ENCODE measurements around the gene GP9. TPM values are rescaled to one million over a fixed set of nuclear protein-coding genes. Genes with fewer than 3 reads are reported as not detected.
A peak's percentile ranks its signal among the peaks of the same experiment; 100 is the strongest.

Gene GP9
- total RNA-seq, 4 donors from 2014 or later, result not detected

- Histone ChIP-seq H3K27ac (no peak overlapping the region), H3K4me3 (no peak overlapping the region), H3K9me3 (no peaks in the 10 kb centered on the region), H3K4me1 (peaks cover 20% of the 10 kb centered on the region), H3K36me3 (no peaks in the 10 kb centered on the region), H3K27me3 (no peaks in the 10 kb centered on the region)
- WGBS, result 100% methylated on average over 2 of the region's 4 CpGs
- peak in 1 of 2 donors; percentile 34 for DNase-seq (ENCODE audit: low spot score in 2 of 2)
- TF ChIP-seq CTCF (IDR thresholded peaks at IDR 0.05), result no peak
- TF ChIP-seq POLR2A (IDR thresholded peaks at IDR 0.05), result no peak
- TF ChIP-seq EP300 (IDR thresholded peaks at IDR 0.05), result no peak
- no peak for TF ChIP-seq POLR2AphosphoS5 (IDR thresholded peaks at IDR 0.05)
Observed at GRCh38 chr3:129030611-129031010, 30.0 kb upstream of the GP9 start.

- 79% methylated on average over 10 of the region's 10 CpGs for WGBS
Observed at GRCh38 chr3:129031476-129032215, 28.9 kb upstream of the GP9 start.

GRCh38 chr3:129032716-129033115 is 27.9 kb upstream of the GP9 start:
- H3K9me3 ChIP-seq, result no peaks in the 10 kb centered on the region
- H3K27me3 ChIP-seq, result no peaks in the 10 kb centered on the region
- no peak for DNase-seq (ENCODE audit: low spot score in 2 of 2)
- no peak overlapping the region for H3K4me3 ChIP-seq
- TF ChIP-seq CTCF (IDR thresholded peaks at IDR 0.05), result no peak
- no peak for TF ChIP-seq POLR2A (IDR thresholded peaks at IDR 0.05)
- TF ChIP-seq POLR2AphosphoS5 (IDR thresholded peaks at IDR 0.05), result no peak
- TF ChIP-seq EP300 (IDR thresholded peaks at IDR 0.05), result no peak
- H3K36me3 ChIP-seq, result no peaks in the 10 kb centered on the region
- H3K27ac ChIP-seq, result no peak overlapping the region
- H3K4me1 ChIP-seq, result peaks cover under 1% of the 10 kb centered on the region
- 94% methylated on average over 11 of the region's 14 CpGs for WGBS

More at GRCh38 chr3:129031476-129032215, 28.9 kb upstream of the GP9 start:
- Histone ChIP-seq H3K36me3 (no peaks in the 10 kb centered on the region), H3K4me1 (peaks cover 10% of the 10 kb centered on the region), H3K27ac (no peak overlapping the region), H3K9me3 (no peaks in the 10 kb centered on the region), H3K4me3 (no peak overlapping the region), H3K27me3 (no peaks in the 10 kb centered on the region)
- TF ChIP-seq POLR2A (IDR thresholded peaks at IDR 0.05) (no peak), CTCF (IDR thresholded peaks at IDR 0.05) (no peak), EP300 (IDR thresholded peaks at IDR 0.05) (no peak), POLR2AphosphoS5 (IDR thresholded peaks at IDR 0.05) (no peak)
- DNase-seq (ENCODE audit: low spot score in 2 of 2), result peak in 1 of 2 donors; percentile 31

- Histone ChIP-seq H3K4me3 (no peak overlapping the region), H3K27ac (no peak overlapping the region), H3K4me1 (no peaks in the 10 kb centered on the region), H3K36me3 (no peaks in the 10 kb centered on the region), H3K27me3 (no peaks in the 10 kb centered on the region), H3K9me3 (no peaks in the 10 kb centered on the region)
- no peak for DNase-seq (ENCODE audit: low spot score in 2 of 2)
- TF ChIP-seq EP300 (IDR thresholded peaks at IDR 0.05) (no peak), CTCF (IDR thresholded peaks at IDR 0.05) (no peak), POLR2AphosphoS5 (IDR thresholded peaks at IDR 0.05) (no peak), POLR2A (IDR thresholded peaks at IDR 0.05) (no peak)
- 89% methylated on average over 7 of the region's 7 CpGs for WGBS
Observed at GRCh38 chr3:129033151-129033550, 27.4 kb upstream of the GP9 start.

- Histone ChIP-seq H3K36me3 (no peaks in the 10 kb centered on the region), H3K4me3 (no peak overlapping the region), H3K4me1 (no peaks in the 10 kb centered on the region), H3K27me3 (no peaks in the 10 kb centered on the region), H3K27ac (no peak overlapping the region), H3K9me3 (no peaks in the 10 kb centered on the region)
- WGBS, result 74% methylated on average over 8 of the region's 12 CpGs
- DNase-seq (ENCODE audit: low spot score in 2 of 2), result no peak
- TF ChIP-seq POLR2AphosphoS5 (IDR thresholded peaks at IDR 0.05) (no peak), EP300 (IDR thresholded peaks at IDR 0.05) (no peak), POLR2A (IDR thresholded peaks at IDR 0.05) (no peak), CTCF (IDR thresholded peaks at IDR 0.05) (no peak)
Observed at GRCh38 chr3:129033633-129034321, 26.8 kb upstream of the GP9 start.

All from suprapubic skin (tissue), 4 donors.